ENCODE results near the gene TBL3.

The TBL3 gene

DNA sequence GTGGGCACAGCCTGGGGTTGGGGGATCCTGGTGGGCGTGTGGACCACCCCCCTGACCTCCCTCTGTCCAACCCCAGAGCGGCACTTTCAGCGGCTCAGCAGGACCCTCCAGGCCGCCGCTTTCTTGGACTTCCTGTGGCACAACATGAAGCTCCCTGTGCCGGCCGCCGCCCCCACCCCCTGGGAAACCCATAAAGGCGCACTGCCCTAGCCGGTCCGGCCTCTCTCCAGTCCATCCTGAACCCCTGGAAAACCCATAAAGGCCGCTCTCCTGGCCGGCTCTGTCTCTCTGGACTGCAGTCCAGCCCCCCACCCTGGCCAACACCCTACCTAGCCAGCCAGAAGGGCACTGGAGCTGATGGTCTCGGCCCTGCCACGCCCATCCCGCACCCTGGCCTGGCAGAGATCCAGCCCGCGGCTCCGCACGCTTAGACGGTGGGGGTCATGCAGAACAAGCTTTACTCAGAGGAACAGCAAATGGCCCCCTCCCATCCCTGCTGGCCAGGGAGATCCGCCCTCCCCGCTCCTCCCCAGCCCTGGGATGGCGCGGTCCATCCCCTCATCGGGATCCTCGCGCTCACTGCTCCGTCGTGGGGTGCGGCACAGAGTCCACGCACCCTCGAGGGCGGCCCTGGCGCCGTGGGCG, 6.7 kb downstream of the TBL3 start (continued):
- TF ChIP-seq, protein P1, sequence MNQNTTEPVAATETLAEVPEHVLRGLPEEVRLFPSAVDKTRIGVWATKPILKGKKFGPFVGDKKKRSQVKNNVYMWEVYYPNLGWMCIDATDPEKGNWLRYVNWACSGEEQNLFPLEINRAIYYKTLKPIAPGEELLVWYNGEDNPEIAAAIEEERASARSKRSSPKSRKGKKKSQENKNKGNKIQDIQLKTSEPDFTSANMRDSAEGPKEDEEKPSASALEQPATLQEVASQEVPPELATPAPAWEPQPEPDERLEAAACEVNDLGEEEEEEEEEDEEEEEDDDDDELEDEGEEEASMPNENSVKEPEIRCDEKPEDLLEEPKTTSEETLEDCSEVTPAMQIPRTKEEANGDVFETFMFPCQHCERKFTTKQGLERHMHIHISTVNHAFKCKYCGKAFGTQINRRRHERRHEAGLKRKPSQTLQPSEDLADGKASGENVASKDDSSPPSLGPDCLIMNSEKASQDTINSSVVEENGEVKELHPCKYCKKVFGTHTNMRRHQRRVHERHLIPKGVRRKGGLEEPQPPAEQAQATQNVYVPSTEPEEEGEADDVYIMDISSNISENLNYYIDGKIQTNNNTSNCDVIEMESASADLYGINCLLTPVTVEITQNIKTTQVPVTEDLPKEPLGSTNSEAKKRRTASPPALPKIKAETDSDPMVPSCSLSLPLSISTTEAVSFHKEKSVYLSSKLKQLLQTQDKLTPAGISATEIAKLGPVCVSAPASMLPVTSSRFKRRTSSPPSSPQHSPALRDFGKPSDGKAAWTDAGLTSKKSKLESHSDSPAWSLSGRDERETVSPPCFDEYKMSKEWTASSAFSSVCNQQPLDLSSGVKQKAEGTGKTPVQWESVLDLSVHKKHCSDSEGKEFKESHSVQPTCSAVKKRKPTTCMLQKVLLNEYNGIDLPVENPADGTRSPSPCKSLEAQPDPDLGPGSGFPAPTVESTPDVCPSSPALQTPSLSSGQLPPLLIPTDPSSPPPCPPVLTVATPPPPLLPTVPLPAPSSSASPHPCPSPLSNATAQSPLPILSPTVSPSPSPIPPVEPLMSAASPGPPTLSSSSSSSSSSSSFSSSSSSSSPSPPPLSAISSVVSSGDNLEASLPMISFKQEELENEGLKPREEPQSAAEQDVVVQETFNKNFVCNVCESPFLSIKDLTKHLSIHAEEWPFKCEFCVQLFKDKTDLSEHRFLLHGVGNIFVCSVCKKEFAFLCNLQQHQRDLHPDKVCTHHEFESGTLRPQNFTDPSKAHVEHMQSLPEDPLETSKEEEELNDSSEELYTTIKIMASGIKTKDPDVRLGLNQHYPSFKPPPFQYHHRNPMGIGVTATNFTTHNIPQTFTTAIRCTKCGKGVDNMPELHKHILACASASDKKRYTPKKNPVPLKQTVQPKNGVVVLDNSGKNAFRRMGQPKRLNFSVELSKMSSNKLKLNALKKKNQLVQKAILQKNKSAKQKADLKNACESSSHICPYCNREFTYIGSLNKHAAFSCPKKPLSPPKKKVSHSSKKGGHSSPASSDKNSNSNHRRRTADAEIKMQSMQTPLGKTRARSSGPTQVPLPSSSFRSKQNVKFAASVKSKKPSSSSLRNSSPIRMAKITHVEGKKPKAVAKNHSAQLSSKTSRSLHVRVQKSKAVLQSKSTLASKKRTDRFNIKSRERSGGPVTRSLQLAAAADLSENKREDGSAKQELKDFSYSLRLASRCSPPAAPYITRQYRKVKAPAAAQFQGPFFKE (tag by site-specific recombination; IDR thresholded peaks at IDR 0.05; ENCODE audit: borderline replicate concordance): no peak
- TF ChIP-seq SP7 (tag by site-specific recombination; IDR thresholded peaks at IDR 0.05): no peak
- TF ChIP-seq ZNF341 (tag by site-specific recombination; IDR thresholded peaks at IDR 0.05; ENCODE audit: low read depth): 0 out of 2 replicates have a peak, but pooled peaks have one; percentile 16

DNA sequence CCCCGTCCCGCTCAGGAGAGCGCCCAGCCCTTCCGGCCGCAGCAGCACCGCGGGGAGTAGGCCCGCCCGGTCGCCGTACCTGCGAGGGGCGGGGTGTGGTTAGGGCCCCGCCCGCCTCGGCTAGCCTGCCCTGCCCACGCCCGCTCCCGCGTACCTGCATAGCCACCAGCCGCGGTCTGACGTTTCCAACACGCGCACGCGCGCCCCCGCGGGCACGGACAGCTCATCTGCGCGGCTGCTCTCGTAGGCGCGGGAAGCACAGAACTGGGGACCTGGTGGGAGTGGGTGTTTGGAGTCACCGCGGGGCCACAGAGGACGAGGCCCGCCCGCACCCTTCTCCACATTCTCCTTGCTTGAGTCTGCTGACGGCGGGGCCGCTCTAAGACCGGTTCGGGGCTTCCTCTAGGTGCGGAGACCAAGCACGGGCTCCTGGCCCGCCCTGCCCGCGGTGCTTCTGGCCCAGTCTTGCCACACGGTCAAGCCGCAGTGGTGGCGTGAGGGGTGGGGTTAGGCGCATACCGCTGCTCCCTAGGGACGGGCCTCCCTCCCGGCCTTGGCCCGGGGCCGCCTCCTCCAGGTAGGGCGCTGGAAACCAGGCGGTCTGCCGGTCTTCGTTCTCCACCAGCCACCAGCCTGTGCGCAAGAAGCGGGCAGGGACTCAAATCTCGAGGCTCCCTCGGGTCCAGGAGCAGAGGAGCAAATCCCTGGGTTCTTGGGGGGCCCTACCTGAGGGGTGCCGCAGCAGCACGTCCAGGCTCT, 7.6 kb downstream of the TBL3 start:
- peaks cover 0 to 54% of the 10 kb centered on the region in 2 experiments; a peak in 1 of 3 replicates for H3K36me3 ChIP-seq (ENCODE audit: control insufficient read depth in 2 of 2, insufficient read depth in 1 of 2, low read length in 2 of 2)
- H3K4me1 ChIP-seq (ENCODE audit: control insufficient read depth, insufficient read depth, low read length): peaks cover 4% of the 10 kb centered on the region; the same call in 1 of the 2 replicates
- peak overlapping the region; percentile 7; the same call in 1 of the 2 replicates for H3K4me3 ChIP-seq (ENCODE audit: low read depth, low read length)
- H3K9me3 ChIP-seq (ENCODE audit: control insufficient read depth, insufficient read depth, low read depth, low read length): no peaks in the 10 kb centered on the region
- CTCF ChIA-PET: interaction anchor here (0.6 to 0.7 kb wide), 2 partner anchors 8 to 115 kb away, joined by 3 to 6 read pairs; no protein-coding TSS in a partner anchor
- POLR2A ChIA-PET: interaction anchor here (0.6 to 10.1 kb wide), 5 partner anchors 14 to 197 kb away, joined by 3 to 76 read pairs (median 4); partner anchors contain the start of genes MSRB1, NUBP2, RPS2 and SPSB3
- TF ChIP-seq, protein P2, sequence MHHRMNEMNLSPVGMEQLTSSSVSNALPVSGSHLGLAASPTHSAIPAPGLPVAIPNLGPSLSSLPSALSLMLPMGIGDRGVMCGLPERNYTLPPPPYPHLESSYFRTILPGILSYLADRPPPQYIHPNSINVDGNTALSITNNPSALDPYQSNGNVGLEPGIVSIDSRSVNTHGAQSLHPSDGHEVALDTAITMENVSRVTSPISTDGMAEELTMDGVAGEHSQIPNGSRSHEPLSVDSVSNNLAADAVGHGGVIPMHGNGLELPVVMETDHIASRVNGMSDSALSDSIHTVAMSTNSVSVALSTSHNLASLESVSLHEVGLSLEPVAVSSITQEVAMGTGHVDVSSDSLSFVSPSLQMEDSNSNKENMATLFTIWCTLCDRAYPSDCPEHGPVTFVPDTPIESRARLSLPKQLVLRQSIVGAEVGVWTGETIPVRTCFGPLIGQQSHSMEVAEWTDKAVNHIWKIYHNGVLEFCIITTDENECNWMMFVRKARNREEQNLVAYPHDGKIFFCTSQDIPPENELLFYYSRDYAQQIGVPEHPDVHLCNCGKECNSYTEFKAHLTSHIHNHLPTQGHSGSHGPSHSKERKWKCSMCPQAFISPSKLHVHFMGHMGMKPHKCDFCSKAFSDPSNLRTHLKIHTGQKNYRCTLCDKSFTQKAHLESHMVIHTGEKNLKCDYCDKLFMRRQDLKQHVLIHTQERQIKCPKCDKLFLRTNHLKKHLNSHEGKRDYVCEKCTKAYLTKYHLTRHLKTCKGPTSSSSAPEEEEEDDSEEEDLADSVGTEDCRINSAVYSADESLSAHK (tag by site-specific recombination; IDR thresholded peaks at IDR 0.05): no peak
- TF ChIP-seq ZNF184 (tag by site-specific recombination; IDR thresholded peaks at IDR 0.05) (no peak), KLF1 (tag by site-specific recombination; IDR thresholded peaks at IDR 0.05) (peak; percentile 16; the same call in 1 of the 2 replicates), ZNF223 (tag by site-specific recombination; IDR thresholded peaks at IDR 0.05) (no peak), KLF8 (tag by site-specific recombination; IDR thresholded peaks at IDR 0.05) (peak; percentile 32; the same call in 1 of the 2 replicates), FEZF1 (tag by site-specific recombination; IDR thresholded peaks at IDR 0.05) (no peak)
- H3K27ac ChIP-seq (ENCODE audit: extremely low read depth, low read depth, low read length): no peak overlapping the region

DNA sequence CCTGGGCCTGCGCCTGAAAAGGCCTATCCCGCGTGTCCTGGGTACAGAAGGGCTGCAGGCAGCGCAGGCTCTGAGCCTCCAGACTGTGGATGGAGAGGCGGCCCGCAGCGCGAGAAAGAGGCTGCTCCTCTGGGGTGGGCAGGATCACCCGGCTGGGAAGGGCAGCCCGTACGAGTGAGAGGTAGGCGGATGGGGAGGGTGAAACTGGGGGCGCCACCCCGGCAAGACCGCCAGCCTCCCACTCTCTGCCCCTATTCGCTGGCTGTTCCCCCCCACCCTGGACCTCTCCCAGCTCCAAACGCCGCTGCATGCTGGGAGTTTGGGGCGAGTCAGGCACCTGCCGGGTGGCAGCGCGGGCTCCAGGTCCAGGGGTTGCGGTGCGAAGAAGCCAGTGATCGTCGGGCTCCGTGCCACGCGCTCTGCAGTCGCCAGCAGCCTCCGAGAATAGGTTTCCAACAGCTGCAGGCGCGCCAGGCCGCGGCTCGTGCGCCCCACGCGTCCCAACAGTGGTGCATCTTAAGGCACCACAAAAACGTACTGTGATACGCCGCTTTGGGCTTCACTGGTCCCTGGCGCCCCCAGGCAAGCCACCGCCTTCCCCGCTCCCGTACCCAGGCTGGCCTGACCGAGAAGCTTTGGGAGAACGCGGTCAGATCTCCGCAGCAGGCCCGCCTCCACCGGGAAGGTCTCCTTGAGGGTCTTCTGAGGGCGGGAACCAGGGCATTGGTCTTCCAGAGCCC, 8.3 kb downstream of the TBL3 start:
- Histone ChIP-seq H3K4me3 (ENCODE audit: low read depth, low read length) (no peak overlapping the region), H3K27ac (ENCODE audit: extremely low read depth, low read depth, low read length) (no peak overlapping the region), H3K4me1 (ENCODE audit: control insufficient read depth, insufficient read depth, low read length) (peaks cover 7% of the 10 kb centered on the region; the same call in 1 of the 2 replicates), H3K9me3 (ENCODE audit: control insufficient read depth, insufficient read depth, low read depth, low read length) (no peaks in the 10 kb centered on the region), H3K36me3 (ENCODE audit: control insufficient read depth in 2 of 2, insufficient read depth in 1 of 2, low read length in 2 of 2) (peaks cover 0 to 47% of the 10 kb centered on the region in 2 experiments; a peak in 1 of 3 replicates)
- POLR2A ChIA-PET: interaction anchor here (1.3 to 10.1 kb wide), 3 partner anchors 15 to 198 kb away, joined by 3 to 76 read pairs (median 3); partner anchors contain the start of genes MSRB1, NUBP2, RPS2 and SPSB3
- CTCF ChIA-PET: interaction anchor here (0.5 to 0.8 kb wide), 2 partner anchors 14 to 118 kb away, joined by 3 to 4 read pairs; no protein-coding TSS in a partner anchor
- TF ChIP-seq ZNF558 (tag by site-specific recombination; IDR thresholded peaks at IDR 0.05) (no peak), ZNF549 (tag by site-specific recombination; IDR thresholded peaks at IDR 0.05) (no peak)
- TF ChIP-seq, protein P3, sequence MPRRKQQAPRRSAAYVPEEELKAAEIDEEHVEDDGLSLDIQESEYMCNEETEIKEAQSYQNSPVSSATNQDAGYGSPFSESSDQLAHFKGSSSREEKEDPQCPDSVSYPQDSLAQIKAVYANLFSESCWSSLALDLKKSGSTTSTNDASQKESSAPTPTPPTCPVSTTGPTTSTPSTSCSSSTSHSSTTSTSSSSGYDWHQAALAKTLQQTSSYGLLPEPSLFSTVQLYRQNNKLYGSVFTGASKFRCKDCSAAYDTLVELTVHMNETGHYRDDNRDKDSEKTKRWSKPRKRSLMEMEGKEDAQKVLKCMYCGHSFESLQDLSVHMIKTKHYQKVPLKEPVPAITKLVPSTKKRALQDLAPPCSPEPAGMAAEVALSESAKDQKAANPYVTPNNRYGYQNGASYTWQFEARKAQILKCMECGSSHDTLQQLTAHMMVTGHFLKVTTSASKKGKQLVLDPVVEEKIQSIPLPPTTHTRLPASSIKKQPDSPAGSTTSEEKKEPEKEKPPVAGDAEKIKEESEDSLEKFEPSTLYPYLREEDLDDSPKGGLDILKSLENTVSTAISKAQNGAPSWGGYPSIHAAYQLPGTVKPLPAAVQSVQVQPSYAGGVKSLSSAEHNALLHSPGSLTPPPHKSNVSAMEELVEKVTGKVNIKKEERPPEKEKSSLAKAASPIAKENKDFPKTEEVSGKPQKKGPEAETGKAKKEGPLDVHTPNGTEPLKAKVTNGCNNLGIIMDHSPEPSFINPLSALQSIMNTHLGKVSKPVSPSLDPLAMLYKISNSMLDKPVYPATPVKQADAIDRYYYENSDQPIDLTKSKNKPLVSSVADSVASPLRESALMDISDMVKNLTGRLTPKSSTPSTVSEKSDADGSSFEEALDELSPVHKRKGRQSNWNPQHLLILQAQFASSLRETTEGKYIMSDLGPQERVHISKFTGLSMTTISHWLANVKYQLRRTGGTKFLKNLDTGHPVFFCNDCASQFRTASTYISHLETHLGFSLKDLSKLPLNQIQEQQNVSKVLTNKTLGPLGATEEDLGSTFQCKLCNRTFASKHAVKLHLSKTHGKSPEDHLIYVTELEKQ (tag by site-specific recombination; IDR thresholded peaks at IDR 0.05; ENCODE audit: borderline replicate concordance): no peak
- TF ChIP-seq, protein P4, sequence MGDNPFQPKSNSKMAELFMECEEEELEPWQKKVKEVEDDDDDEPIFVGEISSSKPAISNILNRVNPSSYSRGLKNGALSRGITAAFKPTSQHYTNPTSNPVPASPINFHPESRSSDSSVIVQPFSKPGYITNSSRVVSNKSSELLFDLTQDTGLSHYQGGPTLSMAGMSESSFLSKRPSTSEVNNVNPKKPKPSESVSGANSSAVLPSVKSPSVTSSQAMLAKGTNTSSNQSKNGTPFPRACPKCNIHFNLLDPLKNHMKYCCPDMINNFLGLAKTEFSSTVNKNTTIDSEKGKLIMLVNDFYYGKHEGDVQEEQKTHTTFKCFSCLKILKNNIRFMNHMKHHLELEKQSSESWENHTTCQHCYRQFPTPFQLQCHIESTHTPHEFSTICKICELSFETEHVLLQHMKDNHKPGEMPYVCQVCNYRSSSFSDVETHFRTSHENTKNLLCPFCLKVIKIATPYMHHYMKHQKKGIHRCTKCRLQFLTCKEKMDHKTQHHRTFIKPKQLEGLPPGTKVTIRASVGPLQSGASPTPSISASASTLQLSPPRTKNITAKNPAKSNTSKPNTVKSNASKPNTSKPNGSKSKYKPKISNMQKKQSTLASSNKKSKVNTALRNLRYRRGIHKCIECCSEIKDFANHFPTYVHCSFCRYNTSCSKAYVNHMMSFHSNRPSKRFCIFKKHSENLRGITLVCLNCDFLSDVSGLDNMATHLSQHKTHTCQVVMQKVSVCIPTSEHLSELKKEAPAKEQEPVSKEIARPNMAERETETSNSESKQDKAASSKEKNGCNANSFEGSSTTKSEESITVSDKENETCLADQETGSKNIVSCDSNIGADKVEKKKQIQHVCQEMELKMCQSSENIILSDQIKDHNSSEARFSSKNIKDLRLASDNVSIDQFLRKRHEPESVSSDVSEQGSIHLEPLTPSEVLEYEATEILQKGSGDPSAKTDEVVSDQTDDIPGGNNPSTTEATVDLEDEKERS (tag by site-specific recombination; IDR thresholded peaks at IDR 0.05): no peak

All from HEK293 (cell line).